Tibial nerve (tissue), 4 donors: Measurements from ENCODE around the gene BRAT1. TPM values are rescaled to one million over a fixed set of nuclear protein-coding genes. Genes with fewer than 3 reads are reported as not detected.

Experiments used
- DNase-seq, 2 donors: peaks; one replicate each; pipeline ENCODE4 v3.0.0-alpha.2; 2019; ENCODE audit warnings: low spot score in 2 of 2
- H3K27ac ChIP-seq, 4 donors: fragments of 200-600 bp; sonication (generic) in 3 of 4; one replicate each; pipeline ENCODE4 v1.5.1; 2017 to 2019; ENCODE audit warnings: mild to moderate bottlenecking in 1 of 4
- H3K27me3 ChIP-seq, 2 donors: fragments of 200-600 bp; sonication (generic) in 1 of 2; one replicate each; pipeline versions ENCODE4 v1.5.1 to v1.6.0; 2017 to 2019
- H3K36me3 ChIP-seq, 3 donors: fragments of 200-600 bp; sonication (generic); one replicate each; pipeline ENCODE4 v1.5.1; 2018 to 2019
- H3K4me1 ChIP-seq, 4 donors: fragments of 200-600 bp; sonication (generic) in 3 of 4; one replicate each; pipeline ENCODE4 v1.5.1; 2017 to 2019
- H3K4me3 ChIP-seq, 4 donors: fragments of 200-600 bp; sonication (generic) in 3 of 4; one replicate each; pipeline ENCODE4 v1.5.1; 2017 to 2019; ENCODE audit warnings: mild to moderate bottlenecking in 1 of 4, moderate library complexity in 1 of 4
- H3K9me3 ChIP-seq, 4 donors: fragments of 200-600 bp; sonication (generic) in 3 of 4; one replicate each; pipeline ENCODE4 v1.5.1; 2017 to 2019
- EP300 ChIP-seq, 2 donors: sonication (generic); formaldehyde crosslinking; IDR thresholded peaks; one replicate each; pipeline ENCODE4 v1.6.1; 2017; ENCODE audit warnings: antibody characterized with exemption in 2 of 2, mild to moderate bottlenecking in 1 of 2
- POLR2A ChIP-seq, 2 donors: fragments of 450-650 bp; IDR thresholded peaks; one replicate each; pipeline ENCODE4 v1.6.1; 2017; ENCODE audit warnings: antibody characterized with exemption in 2 of 2, mild to moderate bottlenecking in 2 of 2, moderate library complexity in 2 of 2
- WGBS, 2 donors: methylation state at CpG; one replicate each; pipeline ENCODE4 v1.1.5; 2018; 5-methylcytosine and 5-hydroxymethylcytosine counted together
- total RNA-seq, 4 donors: library from RNA; depleted of rRNA; stranded (reverse); fragments of >200 nt; gene quantifications; one replicate each; pipeline ENCODE4 v1.1.0, GENCODE V29; 2016
- TF ChIP-seq, protein P1 (sequence below), 5 experiments: fragments of 200-600 bp in 3 of 5; fragments of 450-650 bp in 2 of 5; sonication (generic) in 3 of 5; IDR thresholded peaks; one replicate each; pipeline ENCODE4 v1.5.1; 2016 to 2019; ENCODE audit warnings: antibody characterized with exemption in 5 of 5, mild to moderate bottlenecking in 3 of 5, moderate library complexity in 2 of 5

BRAT1 gene
- total RNA-seq, 4 donors from 2014 or later: 38.0 to 72.9 (median 52.0) TPM

DNA sequence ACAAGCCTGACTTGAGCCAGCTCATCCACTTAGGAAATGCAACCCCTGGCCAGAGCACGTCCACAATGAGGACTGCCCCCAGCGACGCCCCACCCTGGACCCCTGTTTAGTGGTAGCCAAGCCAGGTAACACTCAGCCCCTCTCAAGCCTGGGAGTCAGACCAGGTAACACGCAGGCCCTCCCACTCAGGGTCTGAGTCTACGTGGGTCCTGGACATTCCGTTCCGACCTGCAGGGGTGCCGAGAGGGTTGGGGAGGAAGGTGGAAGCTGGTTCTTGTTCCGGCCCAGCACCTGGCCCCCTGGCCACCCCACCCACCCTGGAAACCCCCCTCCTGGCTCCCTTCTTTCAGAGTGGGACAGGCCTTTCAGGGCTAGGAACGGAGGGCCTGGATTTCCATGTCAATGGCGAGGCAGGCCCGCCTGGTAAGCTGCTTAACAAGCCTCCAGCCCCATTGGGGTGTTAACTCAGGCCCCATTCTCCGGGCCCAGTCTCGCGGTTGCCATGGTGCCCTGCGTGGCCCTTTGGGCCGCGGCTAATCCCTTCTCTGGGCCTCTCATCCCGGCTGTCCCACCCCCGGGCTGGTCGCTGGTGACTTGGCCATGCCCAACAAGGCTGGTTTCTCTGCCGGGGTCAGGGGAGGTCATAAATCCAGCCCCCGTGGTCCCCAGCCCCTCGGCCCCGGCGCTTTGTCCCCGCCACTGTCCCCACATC is 55.4 kb downstream of the BRAT1 start:
- Histone ChIP-seq H3K36me3 (no peaks in the 10 kb centered on the region), H3K9me3 (no peaks in the 10 kb centered on the region), H3K27me3 (peaks cover 0 to 45% of the 10 kb centered on the region in 2 donors), H3K4me1 (peaks cover 0 to 9% (median 0%) of the 10 kb centered on the region in 4 donors), H3K4me3 (no peak overlapping the region), H3K27ac (no peak overlapping the region)
- DNase-seq: no peak
- WGBS, 2 donors: 72% methylated on average over 21 of the region's 27 CpGs; no CpG with 5 or more reads in 1 of the 2 donors
- TF ChIP-seq POLR2A (IDR thresholded peaks at IDR 0.05): no peak
- no peak for TF ChIP-seq EP300 (IDR thresholded peaks at IDR 0.05)
- TF ChIP-seq, protein P1, sequence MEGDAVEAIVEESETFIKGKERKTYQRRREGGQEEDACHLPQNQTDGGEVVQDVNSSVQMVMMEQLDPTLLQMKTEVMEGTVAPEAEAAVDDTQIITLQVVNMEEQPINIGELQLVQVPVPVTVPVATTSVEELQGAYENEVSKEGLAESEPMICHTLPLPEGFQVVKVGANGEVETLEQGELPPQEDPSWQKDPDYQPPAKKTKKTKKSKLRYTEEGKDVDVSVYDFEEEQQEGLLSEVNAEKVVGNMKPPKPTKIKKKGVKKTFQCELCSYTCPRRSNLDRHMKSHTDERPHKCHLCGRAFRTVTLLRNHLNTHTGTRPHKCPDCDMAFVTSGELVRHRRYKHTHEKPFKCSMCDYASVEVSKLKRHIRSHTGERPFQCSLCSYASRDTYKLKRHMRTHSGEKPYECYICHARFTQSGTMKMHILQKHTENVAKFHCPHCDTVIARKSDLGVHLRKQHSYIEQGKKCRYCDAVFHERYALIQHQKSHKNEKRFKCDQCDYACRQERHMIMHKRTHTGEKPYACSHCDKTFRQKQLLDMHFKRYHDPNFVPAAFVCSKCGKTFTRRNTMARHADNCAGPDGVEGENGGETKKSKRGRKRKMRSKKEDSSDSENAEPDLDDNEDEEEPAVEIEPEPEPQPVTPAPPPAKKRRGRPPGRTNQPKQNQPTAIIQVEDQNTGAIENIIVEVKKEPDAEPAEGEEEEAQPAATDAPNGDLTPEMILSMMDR (IDR thresholded peaks at IDR 0.05): no peak

DNA sequence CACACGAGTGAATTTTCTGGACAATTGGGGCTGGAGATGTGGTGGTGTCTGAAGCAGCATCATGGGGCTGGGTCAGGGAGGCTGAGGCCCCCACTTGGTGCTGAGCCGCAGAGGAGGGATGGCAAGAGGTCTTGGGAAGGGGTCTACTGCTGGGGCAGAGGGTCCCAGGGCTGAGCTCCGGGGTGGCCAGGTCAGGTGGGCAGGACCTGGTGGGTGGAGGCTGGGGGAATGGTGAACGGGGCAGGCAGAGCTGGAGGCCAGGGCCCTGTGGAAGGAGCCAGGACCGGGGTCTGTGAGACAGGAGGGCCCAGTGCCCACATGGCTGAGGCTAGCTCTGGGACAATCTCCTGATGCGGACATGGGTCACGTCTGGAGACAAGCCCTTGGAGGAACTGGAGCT is 56.1 kb downstream of the BRAT1 start:
- no peak for TF ChIP-seq EP300 (IDR thresholded peaks at IDR 0.05)
- TF ChIP-seq, protein P1 (IDR thresholded peaks at IDR 0.05): no peak
- no peak for TF ChIP-seq POLR2A (IDR thresholded peaks at IDR 0.05)
- H3K27me3 ChIP-seq: peaks cover 0 to 49% of the 10 kb centered on the region in 2 donors
- peaks cover 0 to 12% (median 0%) of the 10 kb centered on the region in 4 donors for H3K4me1 ChIP-seq
- no peaks in the 10 kb centered on the region for H3K36me3 ChIP-seq
- H3K9me3 ChIP-seq: no peaks in the 10 kb centered on the region
- no peak overlapping the region for H3K4me3 ChIP-seq
- 75 to 84% methylated on average over 7 of the region's 7 CpGs for WGBS, 2 donors
- no peak overlapping the region for H3K27ac ChIP-seq
- no peak for DNase-seq

DNA sequence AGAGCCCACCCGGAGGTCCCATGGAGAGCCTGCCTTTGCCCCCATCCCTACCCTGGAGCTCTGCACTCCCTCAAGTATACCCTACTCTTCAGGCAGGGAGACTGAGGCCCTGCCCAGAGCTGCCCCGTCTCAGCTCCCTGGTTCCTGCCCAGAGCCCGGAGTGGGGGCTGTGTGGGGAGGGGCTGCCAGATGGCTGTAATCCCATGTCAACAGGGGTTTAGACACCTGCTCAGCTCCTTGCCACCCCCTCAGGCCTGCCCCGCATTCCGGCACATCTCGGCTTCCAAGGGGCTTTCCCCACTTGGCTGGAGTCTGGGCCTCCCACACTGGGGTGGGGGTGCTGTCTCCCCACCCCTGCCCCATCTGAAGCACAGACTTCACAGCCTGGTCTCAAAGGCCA is 56.6 kb downstream of the BRAT1 start:
- DNase-seq: no peak
- Histone ChIP-seq H3K4me3 (no peak overlapping the region), H3K27ac (no peak overlapping the region), H3K36me3 (no peaks in the 10 kb centered on the region), H3K27me3 (peaks cover 0 to 49% of the 10 kb centered on the region in 2 donors), H3K4me1 (peaks cover 0 to 17% (median 0%) of the 10 kb centered on the region in 4 donors), H3K9me3 (no peaks in the 10 kb centered on the region)
- no peak for TF ChIP-seq EP300 (IDR thresholded peaks at IDR 0.05)
- TF ChIP-seq, protein P1 (IDR thresholded peaks at IDR 0.05): no peak
- no peak for TF ChIP-seq POLR2A (IDR thresholded peaks at IDR 0.05)
- WGBS, 2 donors: 59 to 88% methylated on average over 4 to 6 of the region's 6 CpGs

DNA sequence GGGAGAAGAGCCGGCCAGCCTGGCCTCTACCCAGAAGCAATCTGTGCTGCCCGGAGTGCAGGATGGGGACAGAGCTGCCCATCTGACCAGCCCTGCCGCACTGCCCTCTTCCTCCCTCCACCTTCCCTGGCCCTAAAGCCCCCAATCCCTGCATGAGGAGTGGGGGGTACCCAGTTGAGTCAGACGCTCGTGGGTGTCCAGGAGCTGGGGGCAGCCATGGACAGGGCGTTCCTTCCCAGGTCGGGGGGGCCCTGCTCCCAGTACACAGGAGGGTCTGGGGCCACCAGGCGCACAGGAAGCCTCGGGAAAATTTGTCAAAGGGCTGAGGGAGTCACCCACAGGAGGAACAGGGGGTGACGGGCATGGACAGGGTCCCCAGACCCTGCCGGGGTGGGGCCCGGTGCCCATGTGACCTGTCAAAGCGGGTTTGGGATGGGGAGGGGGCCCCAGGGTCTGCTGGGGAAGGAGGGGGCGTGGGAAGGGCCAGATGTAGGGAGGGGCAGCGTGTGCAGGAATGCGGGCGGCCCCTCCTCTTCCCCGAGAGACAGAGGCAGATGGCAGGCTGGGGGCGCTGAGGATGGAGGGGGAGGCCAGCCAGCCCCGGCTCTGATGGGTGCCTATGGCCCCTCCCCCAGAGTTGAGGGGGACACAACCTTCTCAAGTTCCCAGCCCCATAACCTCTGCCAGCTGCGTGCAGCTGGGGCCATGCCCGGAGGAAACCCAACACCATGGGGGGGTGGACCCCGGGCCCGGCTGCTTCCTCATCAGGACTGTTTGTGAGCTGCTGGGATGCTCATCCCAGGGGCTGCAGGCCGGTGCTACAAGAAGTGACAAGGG is 57.6 kb downstream of the BRAT1 start:
- no peak overlapping the region for H3K4me3 ChIP-seq
- H3K9me3 ChIP-seq: no peaks in the 10 kb centered on the region
- no peak for DNase-seq
- H3K36me3 ChIP-seq: no peaks in the 10 kb centered on the region
- H3K4me1 ChIP-seq: peaks cover 0 to 24% (median 0%) of the 10 kb centered on the region in 4 donors
- H3K27ac ChIP-seq: no peak overlapping the region
- TF ChIP-seq, protein P1 (IDR thresholded peaks at IDR 0.05): no peak
- no peak for TF ChIP-seq POLR2A (IDR thresholded peaks at IDR 0.05)
- TF ChIP-seq EP300 (IDR thresholded peaks at IDR 0.05): no peak
- 38 to 41% methylated on average over 21 to 24 of the region's 25 CpGs for WGBS, 2 donors
- H3K27me3 ChIP-seq: peaks cover 0 to 48% of the 10 kb centered on the region in 2 donors

DNA sequence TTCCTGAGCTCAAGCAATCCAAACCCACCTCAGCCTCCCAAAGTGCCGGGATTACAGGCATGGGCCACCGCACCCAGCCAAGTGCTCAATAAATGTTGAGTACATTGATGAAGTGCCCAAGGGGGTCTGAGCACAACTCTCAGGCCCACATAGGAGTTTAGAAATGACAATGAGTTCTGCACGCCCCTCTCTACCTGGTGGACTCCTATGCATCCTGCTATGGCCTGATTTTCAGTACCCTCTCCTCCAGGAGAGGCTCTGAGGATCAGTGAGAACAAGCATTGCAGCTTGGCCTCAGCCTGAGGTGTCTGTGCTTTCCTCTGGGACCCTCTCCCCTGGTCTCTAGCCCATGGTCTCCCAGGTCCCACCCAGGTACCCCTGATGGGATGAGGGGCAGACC is 58.3 kb downstream of the BRAT1 start:
- TF ChIP-seq, protein P1 (IDR thresholded peaks at IDR 0.05): no peak
- TF ChIP-seq EP300 (IDR thresholded peaks at IDR 0.05) (no peak), POLR2A (IDR thresholded peaks at IDR 0.05) (no peak)
- peaks cover 0 to 44% of the 10 kb centered on the region in 2 donors for H3K27me3 ChIP-seq
- H3K27ac ChIP-seq: no peak overlapping the region
- no peak for DNase-seq
- H3K4me3 ChIP-seq: no peak overlapping the region
- peaks cover 0 to 24% (median 0%) of the 10 kb centered on the region in 4 donors for H3K4me1 ChIP-seq
- H3K9me3 ChIP-seq: no peaks in the 10 kb centered on the region
- 94 to 95% methylated on average over 3 of the region's 3 CpGs for WGBS, 2 donors
- H3K36me3 ChIP-seq: no peaks in the 10 kb centered on the region
